ENCODE data around the gene DCDC2. TPM values are rescaled to one million over a fixed set of nuclear protein-coding genes. Genes with fewer than 3 reads are reported as not detected.

The DCDC2 gene
- total RNA-seq, 1 experiment from 2014 or later, result 45.1 TPM

DNA sequence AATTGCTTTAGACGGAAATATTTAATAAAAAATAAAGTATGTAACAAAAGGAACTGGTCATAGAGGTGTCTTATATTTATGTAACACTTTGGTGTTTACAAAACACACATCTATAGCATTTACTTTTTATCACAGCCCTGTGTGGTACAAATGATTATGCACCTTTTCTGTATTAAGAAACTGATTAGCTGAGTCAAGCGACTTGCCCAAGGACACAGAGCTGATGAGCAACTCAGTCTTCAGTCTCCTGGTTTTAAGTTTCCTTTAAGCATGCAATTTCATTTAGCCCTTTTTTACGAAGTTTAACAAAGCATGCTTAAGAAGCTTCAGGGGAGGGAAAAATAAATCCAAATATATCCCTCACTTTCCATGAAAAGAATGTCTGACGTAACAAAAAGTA lies 2.5 kb downstream of the DCDC2 start:
- TF ChIP-seq, protein P1, sequence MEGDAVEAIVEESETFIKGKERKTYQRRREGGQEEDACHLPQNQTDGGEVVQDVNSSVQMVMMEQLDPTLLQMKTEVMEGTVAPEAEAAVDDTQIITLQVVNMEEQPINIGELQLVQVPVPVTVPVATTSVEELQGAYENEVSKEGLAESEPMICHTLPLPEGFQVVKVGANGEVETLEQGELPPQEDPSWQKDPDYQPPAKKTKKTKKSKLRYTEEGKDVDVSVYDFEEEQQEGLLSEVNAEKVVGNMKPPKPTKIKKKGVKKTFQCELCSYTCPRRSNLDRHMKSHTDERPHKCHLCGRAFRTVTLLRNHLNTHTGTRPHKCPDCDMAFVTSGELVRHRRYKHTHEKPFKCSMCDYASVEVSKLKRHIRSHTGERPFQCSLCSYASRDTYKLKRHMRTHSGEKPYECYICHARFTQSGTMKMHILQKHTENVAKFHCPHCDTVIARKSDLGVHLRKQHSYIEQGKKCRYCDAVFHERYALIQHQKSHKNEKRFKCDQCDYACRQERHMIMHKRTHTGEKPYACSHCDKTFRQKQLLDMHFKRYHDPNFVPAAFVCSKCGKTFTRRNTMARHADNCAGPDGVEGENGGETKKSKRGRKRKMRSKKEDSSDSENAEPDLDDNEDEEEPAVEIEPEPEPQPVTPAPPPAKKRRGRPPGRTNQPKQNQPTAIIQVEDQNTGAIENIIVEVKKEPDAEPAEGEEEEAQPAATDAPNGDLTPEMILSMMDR (conservative IDR thresholded peaks at IDR 0.05; ENCODE audit: low read depth, low read length), result no peak
- CTCF ChIA-PET, result no interaction called here
- POLR2A ChIA-PET (ENCODE audit: low non-redundant PET), result interaction anchor here (0.7 kb wide), 1 partner anchor 72 kb away, joined by 3 read pairs; no protein-coding TSS in a partner anchor
- DNase-seq (ENCODE audit: low spot score), result peak; percentile 56
- BruUV-seq (replicated peaks), result no TSS peak
- peaks cover 10% of the 10 kb centered on the region for H3K36me3 ChIP-seq (ENCODE audit: insufficient read depth, low read length, poor library complexity, severe bottlenecking)
- H3K27me3 ChIP-seq (replicated peaks; ENCODE audit: insufficient read depth, low read depth, low read length, poor library complexity), result no peaks in the 10 kb centered on the region
- H3K4me1 ChIP-seq (ENCODE audit: insufficient read depth, low read length, poor library complexity, severe bottlenecking), result peaks cover 12% of the 10 kb centered on the region
- H3K4me3 ChIP-seq (ENCODE audit: low read depth, low read length, poor library complexity, severe bottlenecking), result peak overlapping the region; percentile 57
- intact Hi-C loops (cut with micrococcal nuclease; ENCODE audit: unreplicated experiment), result no loop called here
- H3K27ac ChIP-seq (ENCODE audit: low read depth, low read length, poor library complexity, severe bottlenecking), result peak overlapping the region; percentile 56
- H3K9me3 ChIP-seq (ENCODE audit: low read depth, low read length, poor library complexity, severe bottlenecking), result no peaks in the 10 kb centered on the region

DNA sequence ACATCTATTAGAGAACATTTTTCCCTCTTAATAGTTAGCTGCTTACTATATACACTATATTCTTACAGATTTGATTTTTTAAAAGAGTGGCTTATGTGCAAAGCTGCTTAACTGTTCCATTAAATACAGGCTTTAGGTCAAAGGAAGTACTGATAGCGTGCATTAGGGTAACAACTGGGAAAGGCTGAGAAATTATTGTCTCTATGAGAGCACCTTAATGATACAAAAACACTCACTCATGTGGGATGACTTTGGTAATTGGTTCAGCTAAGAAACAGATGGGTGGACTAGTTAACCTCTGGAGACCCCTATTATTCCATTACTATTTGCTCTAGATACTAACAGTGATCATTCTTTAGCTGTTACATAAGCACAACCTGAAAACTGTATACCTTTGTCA lies 4.0 kb downstream of the DCDC2 start:
- H3K36me3 ChIP-seq (ENCODE audit: insufficient read depth, low read length, poor library complexity, severe bottlenecking), result peaks cover 14% of the 10 kb centered on the region
- DNase-seq (ENCODE audit: low spot score), result no peak
- H3K4me3 ChIP-seq (ENCODE audit: low read depth, low read length, poor library complexity, severe bottlenecking), result peak overlapping the region; percentile 57
- no TSS peak for BruUV-seq (replicated peaks)
- no peaks in the 10 kb centered on the region for H3K27me3 ChIP-seq (replicated peaks; ENCODE audit: insufficient read depth, low read depth, low read length, poor library complexity)
- ChIA-PET POLR2A (ENCODE audit: low non-redundant PET) (no interaction called here), CTCF (no interaction called here)
- H3K4me1 ChIP-seq (ENCODE audit: insufficient read depth, low read length, poor library complexity, severe bottlenecking), result peaks cover 18% of the 10 kb centered on the region
- intact Hi-C loops (cut with micrococcal nuclease; ENCODE audit: unreplicated experiment), result no loop called here
- TF ChIP-seq EZH2 (IDR thresholded peaks at IDR 0.05; ENCODE audit: borderline replicate concordance, low read depth, low read length, poor library complexity, severe bottlenecking), result no peak
- TF ChIP-seq, protein P1 (conservative IDR thresholded peaks at IDR 0.05; ENCODE audit: low read depth, low read length), result no peak
- peak overlapping the region; percentile 13 for H3K27ac ChIP-seq (ENCODE audit: low read depth, low read length, poor library complexity, severe bottlenecking)
- H3K9me3 ChIP-seq (ENCODE audit: low read depth, low read length, poor library complexity, severe bottlenecking), result no peaks in the 10 kb centered on the region

DNA sequence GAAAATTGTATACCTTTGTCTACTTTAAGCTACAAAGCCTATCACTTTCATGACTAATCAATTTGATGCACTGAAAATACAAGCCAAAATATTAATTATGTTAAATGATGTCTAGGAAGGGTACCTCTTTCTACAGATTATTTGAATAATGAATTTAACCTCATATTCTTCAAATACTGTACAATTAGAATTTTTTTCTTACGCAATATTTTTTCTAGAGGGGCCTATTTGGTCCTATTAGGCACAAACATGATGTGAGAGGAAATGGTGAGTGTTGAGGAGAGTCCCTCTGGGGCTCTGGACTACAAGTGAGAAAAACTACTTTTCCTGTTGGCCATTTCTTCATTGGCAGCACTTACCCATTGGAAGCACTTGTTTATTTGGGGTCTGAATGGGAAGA lies 5.4 kb downstream of the DCDC2 start:
- DNase-seq (ENCODE audit: low spot score), result no peak
- intact Hi-C loops (cut with micrococcal nuclease; ENCODE audit: unreplicated experiment), result no loop called here
- Histone ChIP-seq H3K4me1 (ENCODE audit: insufficient read depth, low read length, poor library complexity, severe bottlenecking) (peaks cover 27% of the 10 kb centered on the region), H3K4me3 (ENCODE audit: low read depth, low read length, poor library complexity, severe bottlenecking) (no peak overlapping the region), H3K27me3 (replicated peaks; ENCODE audit: insufficient read depth, low read depth, low read length, poor library complexity) (no peaks in the 10 kb centered on the region), H3K36me3 (ENCODE audit: insufficient read depth, low read length, poor library complexity, severe bottlenecking) (peaks cover 14% of the 10 kb centered on the region), H3K9me3 (ENCODE audit: low read depth, low read length, poor library complexity, severe bottlenecking) (no peaks in the 10 kb centered on the region), H3K27ac (ENCODE audit: low read depth, low read length, poor library complexity, severe bottlenecking) (no peak overlapping the region)
- no TSS peak for BruUV-seq (replicated peaks)
- CTCF ChIA-PET, result no interaction called here
- POLR2A ChIA-PET (ENCODE audit: low non-redundant PET), result no interaction called here
- no peak for TF ChIP-seq EZH2 (IDR thresholded peaks at IDR 0.05; ENCODE audit: borderline replicate concordance, low read depth, low read length, poor library complexity, severe bottlenecking)
- TF ChIP-seq, protein P1 (conservative IDR thresholded peaks at IDR 0.05; ENCODE audit: low read depth, low read length), result no peak
